ENCODE measurements around the gene OTUB1.

The OTUB1 gene

DNA sequence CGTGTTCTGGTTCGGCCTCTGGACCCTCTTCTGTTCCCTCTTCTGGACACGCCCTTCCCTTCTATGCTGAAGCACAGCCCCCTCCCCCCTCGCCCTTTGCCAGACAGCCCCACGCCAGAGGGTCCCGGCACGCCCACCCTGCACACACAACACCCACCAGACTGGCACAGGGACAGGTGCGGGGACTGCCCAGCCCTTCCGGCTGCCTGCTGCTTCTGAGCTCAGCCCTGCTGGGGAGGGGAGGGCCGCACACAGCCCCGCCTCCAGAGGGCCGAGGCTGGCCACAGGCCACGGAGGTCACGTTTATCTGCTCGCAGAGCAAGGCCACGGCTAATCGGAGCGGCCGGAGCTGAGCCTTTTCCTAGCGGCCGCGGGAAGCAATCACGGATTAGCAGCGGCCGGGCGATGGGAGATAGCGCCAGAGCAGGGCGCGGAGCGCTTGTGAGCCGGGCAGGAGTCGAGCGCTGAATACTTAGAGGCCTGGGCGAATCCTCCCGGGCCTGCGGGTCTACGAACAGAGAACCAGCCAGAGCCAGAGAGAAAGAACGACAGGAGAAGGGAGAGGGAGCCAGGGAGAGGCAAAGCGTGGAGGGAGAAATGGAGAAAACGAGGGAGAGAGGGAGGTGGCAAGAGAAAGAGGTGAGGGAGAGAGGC, 21.5 kb downstream of the OTUB1 start:
- no peak for DNase-seq

DNA sequence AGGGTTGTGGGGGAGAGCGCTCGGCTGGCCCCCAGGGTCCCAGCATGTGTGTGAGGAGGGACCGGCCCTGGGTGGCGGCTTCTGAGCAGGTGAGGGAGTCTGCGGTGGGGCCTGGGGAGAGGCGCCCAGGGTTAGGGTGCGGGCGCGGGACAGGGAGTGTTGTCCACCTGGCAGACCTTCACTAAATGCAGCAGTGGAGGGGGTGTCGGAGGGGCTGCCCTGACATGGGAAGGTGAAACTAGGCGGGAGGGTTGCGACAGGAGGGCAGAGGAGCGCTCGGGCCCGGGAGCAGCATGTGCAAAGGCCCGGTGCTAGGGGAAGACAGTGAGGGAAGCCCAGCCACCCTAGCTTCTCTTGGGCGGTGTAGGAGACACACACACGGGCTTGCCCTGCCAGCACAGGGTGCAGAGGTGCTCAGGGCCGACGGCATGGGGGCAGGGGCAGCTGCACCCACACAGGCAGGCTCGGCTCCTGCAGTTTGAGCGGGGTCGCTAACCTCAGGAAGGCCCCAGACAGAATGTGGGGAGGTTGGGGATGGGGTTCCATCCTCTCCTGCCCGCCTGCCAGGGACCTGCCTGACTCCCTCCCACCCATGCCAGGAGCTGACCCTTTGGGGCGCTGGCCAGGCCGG, 22.2 kb downstream of the OTUB1 start:
- no peak for DNase-seq

DNA sequence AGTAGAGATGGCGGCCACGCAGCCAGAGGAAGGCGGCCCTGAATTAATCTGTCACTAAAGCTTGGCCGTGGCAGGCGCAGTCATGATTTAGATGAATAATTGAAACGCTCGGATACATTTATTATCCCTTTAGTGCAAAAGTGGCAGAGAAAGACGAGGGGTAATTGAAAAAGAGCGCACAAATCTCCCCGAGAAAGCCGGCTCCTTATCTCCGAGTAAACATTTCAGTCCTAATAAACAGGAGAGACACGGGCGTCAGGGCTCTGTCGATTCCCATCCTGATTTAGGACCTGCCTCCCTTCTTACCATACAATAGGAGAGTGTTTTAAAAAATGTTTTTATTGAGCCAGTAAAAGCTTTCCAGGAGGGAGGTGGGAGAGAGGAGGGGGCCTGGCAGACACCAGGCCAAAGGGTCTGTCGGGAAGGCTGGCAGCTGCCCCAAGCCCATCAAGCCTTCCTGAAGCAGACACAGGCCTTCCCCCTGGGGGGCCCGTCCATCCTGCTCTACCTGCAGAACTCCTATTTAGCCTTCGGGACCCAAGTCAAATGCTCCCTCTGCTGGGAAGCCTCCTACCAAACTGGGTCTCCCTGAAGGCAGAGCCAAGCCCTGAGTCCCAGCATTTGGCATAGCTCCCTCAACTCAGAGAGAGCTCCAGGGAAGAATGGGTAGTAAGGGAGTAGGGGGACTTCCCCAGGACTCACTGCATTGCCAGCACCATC, 22.8 kb downstream of the OTUB1 start:
- no peak for DNase-seq

DNA sequence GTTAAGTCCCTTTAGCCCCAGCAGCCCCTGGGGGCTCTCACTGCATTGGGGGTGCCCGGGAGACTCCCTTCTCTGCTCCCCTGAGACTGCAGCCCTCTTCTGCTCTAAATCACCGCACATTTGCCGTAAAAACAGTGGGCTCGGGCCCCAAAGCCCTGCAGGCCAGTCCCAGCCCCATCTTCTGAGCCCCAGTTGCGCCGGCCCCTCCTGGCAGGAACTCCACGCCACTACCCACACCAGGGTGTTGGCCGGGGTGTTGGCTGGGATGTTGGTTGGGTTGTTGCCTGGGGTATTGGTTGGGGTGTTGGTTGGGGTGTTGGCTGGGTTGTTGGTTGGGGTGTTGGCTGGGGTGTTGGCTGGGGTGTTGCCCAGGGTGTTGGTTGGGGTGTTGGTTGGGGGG, 23.5 kb downstream of the OTUB1 start:
- no peak for DNase-seq

DNA sequence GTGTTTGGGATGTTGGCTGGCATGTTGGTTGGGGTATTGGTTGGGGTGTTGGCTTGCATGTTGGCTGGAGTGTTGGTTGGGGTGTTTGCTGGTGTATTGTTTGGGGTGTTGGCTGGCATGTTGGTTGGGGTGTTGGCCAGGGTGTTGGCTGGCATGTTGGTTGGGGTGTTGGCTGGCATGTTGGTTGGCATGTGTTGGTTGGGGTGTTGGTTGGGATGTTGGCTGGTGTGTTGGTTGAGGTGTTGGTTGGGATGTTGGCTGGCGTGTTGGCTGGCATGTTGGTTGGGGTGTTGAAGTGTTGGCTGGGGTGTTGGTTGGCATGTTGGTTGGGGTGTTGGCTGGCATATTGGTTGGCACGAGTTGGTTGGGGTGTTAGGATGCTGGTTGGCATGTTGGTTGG, 24.5 kb downstream of the OTUB1 start:
- no peak for DNase-seq

DNA sequence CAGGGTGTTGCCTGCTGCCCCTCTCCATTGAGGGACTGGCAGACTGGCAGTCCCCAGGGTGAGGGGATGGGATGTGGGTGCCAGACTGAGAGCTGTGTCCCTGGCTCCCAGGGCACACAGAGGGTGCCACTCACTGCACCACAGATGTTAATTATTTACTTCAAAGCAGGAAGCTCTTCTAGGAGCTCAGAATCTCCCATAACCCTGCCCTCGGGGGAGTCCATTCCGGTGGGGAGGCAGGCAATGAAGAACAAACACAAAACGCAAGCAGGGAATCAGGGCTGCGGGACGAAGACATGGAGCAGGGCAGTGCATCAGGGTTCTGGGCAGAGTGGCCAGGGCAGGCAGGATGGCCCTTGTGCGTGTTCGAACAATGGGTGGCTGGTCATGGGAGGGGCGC, 25.1 kb downstream of the OTUB1 start:
- DNase-seq, result no peak

DNA sequence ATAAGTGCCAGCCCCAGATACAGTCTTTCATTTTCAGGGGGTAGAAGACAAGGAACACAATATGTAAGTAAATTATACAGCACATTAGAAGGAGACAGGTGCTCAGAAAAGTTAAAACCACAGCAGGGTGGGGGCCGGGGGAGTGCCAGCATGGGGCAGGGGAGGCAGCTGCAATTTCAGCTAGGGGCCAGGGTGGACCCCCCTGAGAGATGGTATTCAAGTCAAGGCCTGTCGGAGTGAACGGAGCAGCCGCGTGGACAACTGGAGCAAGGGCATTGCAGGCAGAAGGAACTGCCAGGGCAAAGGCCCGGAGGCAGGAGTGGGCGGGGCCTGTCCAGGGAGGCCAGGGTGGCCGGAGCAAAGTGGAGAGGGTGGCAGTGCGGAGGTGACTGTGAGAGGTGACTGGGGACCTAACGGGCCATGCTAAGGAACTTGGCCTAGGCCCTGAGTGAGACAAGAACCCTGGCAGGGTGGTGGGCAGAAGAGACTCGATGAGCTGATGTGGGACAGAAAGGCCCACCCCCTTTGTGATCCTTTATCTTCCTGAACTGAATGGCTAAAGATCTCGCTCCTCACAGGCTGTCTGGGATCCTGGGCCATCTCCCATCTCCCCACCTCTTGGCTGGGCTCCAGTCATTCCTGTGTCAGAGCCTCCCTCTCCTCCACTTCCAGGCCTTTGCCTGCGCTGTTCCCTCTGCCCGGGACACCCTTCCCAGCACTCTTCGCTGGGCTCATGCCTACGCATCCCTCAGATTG, 27.1 kb downstream of the OTUB1 start:
- no peak for DNase-seq

DNA sequence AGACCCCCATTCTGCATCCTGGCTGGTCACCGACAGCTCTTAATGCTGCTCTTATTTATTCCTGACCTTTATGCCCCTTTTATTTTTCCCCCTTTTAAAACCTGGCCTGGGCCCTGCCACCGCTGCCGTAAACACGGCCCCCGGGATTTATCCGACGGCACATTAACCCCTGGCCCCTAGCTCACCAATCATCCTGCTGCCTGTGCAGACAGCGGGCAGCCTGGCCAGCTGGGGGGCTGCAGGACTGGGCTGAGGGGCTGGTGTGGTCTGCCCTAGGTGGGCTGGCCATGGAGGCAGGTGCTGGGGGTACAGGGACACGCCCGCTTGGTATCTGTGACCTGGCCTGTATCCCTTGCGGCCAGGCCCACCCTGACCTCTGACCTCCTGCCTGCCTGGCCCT, 28.1 kb downstream of the OTUB1 start:
- no peak for DNase-seq

DNA sequence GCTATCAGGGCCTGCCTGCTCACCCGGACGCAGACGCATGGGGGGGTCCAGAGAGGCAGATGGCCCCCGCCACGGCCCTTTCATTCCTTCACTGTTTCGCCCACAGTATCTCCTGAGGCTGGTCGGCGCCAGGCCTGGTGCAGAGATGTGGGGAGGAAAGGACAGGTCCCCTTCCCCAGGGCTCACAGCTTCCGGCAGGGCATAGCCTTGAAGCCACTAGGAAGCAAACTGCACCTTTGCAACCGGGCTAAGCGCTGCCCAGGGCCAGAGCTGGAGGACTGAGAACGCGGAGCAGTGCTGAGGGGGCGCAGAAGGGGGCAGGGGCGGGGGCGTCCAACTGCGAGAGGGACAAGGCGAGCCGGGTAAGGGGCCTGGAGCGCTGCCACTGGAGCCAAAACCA, 29.3 kb downstream of the OTUB1 start:
- no peak for DNase-seq

DNA sequence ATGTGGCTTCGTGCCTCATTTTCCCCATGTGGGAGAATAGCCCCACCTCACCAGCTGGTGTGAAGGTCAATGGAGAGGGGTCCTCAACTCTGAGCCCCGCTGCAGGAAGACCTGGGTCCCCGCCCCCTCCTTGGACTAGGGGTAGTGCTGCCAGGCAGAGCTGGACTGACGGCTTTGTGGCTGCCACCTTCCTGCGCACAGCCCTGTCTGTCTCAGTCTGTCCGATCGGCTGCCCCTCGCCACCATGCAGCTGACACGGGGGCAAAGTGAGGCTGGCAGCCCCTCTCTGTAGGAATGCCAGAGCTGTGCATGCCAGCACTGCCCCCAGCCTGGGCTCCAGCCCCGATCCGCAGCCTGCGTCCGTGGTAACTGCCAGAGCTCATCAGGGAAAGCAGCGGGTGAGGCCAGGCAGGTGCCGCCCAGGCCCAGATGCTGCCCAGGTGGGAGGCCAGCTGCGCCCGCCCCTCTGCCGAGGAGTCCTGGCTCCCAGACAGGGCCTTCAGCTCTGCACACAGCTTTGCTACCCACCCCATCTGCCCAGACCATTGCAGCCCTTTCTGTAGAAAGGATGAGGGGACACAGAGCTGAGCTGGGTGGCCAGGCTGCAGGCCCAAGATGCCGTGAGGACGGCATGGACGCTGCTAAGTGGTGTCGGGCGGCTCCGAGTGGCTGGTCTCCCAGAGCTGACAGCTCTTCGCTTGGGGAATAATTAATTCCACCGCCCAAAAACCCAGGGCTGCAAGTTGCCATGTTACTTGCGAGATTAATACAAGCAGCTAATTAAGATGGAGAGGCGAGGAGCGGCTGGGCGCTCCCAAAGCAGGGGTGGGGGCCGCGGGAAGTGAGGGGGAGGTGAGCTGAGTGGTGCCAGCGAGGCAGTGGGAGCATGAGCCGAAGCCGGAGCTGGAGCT, 30.0 kb downstream of the OTUB1 start:
- DNase-seq, result no peak

DNA sequence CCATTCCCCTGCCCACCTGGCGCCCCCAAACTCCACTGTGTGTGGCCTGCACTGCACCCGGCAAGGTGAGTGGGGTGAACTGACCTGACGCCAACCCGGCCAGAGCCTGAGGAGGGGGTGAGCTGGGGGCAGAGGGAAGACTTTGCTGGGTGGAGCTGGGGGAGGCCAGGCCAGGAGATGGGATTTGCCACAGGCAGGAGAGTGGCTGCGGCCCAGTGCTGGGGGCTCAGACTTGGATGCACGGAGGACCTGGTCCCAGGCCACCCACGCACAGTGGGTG, 31.6 kb downstream of the OTUB1 start:
- no peak for DNase-seq

DNA sequence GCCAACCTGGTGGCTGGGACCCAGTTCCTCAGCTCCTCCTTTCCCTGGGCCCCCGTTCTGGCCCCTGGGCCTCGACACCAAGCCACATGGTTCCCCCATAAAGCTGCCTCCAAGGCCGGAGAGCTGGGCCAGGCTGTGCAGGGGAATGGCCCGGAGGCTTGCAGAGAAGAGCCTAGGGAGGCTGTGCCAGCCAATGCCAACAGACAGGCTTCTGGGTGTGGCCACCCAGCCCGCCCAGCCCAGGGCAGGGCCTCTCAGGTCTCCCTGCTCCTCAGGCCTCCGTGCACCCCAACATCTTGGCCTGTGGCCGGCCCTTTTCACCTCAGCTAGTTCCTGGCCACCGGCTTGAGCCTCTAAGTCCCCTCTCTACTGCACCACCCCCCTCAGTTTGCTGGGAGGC, 32.1 kb downstream of the OTUB1 start:
- no peak for DNase-seq

DNA sequence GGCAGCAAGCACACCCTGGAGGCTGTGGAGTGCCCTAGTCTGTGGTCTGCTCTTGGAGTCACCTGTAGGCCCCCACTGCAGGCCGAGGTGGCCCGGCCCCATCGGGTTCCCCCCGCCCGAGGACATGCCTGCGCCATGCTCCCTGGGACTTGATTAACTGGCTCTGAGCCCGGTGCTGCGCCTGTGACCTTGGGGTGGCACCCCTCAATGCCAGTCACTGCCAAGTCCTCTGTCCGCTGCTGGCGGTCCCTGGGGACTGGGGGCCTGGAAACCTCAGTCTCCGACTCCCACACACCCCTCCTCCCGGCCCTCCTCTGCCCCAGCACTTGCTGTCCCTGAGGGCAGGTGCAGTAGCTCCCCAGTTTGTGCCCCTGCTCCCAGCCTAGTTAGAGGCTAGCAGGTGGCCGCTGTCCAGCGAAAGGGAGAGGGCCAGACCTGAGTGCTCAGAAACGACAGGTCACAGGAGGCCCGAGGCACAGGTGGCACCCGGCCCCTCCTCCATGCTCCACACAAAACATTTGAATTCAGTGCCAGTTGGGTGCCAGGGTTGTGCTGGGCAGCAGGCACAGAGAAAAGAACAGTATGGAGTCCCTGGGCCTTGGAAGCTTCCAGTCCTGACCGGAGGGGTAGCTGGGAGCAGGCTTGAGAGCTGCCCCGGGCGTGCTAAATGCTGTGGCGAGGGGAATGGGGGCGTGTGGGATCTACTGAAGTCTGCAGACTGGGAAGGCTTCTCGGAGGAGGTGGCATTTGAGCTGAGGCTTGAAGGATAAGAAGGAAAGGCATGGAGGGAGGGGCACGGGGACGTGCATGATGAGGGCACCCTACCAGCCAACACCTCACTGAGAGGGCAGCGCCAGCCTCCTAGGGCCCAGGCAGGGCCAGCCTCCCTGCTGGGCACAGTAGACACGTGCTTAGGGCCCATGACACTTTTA, 33.1 kb downstream of the OTUB1 start:
- no peak for DNase-seq

DNA sequence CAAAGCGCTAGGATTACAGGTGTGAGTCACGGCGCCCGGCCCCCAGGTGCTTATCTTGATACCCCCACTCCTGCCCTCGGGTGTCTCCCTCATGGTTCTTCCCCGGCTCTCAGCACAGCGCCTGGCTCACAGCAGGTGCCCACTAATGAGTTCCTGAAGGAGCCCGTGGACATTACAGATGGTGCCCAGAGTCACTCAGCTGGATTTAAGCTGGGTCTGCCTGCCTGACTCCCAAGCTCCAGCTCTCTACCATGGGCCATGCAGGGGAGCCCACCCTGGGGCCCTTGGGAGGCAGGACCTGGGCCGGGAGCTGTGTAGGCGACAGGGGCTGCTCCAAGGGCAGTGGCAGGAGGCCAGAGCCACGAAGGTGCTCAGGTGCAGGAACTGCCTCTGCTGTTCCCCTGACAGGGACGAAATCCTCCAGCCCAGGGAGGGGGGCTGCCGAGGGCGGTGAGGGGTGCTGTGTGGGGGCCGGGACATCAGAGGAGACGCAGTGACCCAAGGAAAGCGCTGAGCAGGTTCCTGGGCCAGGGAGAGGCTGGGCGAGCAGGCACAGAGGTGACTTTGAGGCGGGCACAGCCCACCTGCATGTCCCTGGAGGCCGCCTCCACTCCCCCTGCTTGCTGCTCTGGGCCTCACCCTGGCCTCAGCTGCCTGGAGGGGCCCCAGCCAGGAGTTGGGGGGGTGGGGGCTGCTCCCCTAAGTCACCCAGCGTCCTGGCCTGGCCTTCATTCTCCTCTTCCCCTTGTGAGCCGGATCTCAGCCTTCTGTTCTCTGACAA, 34.9 kb downstream of the OTUB1 start:
- DNase-seq, result no peak

DNA sequence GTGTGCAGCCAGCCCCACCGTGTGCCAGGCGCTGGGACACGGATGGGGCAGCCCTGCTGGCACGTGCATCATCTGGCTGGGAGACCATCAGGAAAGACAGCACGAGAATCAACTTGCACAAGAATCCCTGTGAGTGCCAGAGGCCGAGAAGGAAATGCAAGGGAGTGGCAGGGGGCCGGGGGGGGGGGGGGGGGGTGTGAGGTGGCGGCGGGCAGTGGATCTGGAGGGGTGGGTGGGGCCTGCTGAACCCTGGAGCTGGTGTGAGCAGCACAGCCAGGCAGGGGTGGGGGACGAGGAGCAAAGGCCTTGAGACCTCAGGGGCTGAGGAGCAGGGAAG, 35.5 kb downstream of the OTUB1 start:
- no peak for DNase-seq

DNA sequence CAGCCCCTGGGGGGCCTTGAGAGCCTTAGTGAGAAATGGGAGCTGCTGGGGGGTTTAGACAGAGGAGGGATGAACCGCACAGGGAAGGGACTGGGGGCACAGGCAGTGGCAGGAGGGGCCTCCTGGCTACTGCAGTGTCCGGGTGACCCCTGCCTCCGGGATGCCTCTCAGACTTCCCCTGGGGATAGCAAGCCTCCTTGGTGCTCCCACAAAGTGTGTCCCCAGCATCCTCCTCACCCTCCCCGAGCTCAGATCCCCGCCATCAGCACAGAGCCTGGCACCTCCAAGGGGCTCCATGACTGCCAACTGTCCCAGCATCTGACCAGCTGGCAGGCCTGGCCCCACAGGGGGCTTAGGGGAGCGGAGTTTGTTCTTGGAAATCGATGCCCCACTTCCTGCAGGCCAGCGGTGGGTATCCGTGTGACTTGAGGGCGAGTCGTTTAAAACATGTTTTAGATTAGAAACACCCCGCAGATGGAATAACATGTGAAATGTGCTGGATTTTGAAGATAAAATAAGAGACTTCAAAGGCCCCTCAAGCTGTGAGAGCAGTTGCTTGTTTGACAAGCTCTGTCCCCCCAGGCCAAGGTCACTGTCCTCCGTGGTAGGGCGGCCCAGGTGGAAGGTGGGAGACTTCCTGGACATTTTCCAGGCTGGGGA, 36.0 kb downstream of the OTUB1 start:
- no peak for DNase-seq

DNA sequence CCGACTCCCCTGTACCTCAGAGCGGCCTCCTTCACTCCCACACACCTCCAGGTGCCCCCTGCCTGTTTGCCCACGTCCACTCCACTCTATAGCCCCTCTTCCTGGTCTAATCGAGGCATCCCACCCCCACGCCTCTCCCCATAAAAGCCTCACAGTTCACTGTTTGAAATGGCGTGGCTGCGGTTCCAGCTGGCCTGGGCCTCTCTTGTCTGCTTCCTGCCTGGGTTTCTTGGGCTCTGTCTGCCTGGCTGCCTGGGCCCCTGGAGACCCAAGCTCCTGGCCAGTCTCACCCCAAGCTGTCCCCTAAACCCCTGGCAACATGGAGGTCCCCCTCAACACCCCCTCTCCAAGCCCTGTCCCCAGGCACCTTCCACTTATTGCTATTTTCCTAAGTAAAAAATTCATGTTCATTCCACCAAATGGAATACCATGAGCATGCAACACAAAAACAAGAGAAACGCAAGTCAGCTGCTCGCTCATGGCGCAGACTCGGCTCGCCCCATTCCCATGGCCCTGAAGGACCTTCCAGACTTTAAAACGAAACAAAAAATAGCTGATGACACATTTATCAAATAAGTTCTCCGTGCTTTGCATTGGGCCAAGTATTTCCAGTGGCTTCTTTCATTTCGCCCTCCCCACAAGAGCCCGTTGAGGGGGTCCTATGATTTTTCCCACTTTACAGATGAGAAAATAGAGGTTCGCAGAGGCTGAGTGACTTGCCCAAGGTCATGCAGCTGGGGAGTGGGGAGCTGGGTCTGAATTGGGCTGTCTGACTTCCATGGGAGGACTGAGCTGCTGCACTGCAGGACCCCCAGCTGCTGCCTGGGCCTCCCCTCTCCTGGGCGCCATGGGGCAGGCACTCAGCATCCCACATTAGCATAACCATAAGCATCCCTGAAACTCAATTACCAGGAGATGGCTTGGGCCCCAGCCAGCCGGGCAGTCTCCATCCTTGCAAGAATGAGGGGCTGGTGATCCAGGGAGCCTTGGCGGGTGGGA, 37.8 kb downstream of the OTUB1 start:
- no peak for DNase-seq

DNA sequence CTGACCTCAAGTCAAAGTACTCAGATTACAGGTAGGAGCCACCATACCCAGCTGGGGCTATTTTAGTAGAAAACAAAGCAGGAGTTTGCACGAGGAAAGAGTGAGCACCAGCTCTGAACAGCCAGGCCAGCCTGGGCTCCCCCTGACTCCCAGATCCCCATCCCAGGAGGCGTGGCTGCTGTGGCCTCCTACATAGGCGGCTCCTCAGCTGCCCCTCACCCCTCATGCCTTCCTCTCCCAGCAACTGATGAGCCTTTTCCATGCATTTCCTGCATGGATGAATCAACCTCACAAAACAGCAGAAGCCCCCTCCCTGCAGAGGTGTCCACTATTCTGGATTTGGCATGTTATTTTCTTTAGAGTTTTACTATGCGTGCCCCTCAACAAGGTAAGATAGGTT, 39.0 kb downstream of the OTUB1 start:
- DNase-seq, result no peak

DNA sequence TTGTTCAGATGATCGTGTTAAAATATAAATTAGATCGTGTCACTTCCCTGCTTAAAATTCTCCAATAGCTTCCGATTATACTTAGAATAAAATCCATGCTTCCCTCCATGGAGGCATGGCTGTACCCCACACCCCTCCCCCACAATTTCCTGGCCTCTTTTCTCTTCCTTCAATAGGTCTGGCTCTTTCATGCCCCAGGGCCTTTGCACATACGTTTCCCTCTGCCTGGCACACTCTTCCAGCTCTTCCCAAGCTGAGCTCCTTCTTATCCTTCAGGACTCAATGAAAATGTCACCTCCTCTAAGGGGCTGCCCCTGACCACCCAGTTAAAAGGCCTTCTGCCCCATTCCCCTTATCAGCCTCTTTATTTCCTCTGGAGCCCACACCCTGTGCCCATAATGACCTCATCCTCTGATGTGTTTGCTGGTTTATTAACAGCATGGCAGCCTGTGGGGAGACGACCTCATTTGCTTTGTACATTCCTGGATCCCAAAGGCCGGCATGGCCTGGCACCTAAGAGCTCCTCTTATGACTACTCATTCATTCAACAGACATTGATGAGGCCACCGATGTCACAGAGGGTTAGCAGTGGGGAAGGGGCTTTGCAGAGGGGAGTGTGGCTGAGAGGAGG, 40.5 kb downstream of the OTUB1 start:
- no peak for DNase-seq

All from NCI-H1417 treated with DMSO at 0.1 percent for 48 hours (cell line).